Vagina (tissue), 2 donors: ENCODE measurements around the gene INO80E.

ENCODE experiments used
- POLR2A ChIP-seq, 2 donors: fragments of 450-650 bp; IDR thresholded peaks; one replicate each; pipeline ENCODE4 v1.6.1; 2017; ENCODE audit warnings: antibody characterized with exemption in 2 of 2, mild to moderate bottlenecking in 2 of 2, moderate library complexity in 2 of 2
- POLR2AphosphoS5 ChIP-seq, 2 donors: sonication (generic); formaldehyde crosslinking; IDR thresholded peaks; one replicate each; pipeline ENCODE4 v1.9.0; 2017; ENCODE audit warnings: antibody characterized with exemption in 2 of 2, mild to moderate bottlenecking in 2 of 2, low read depth in 1 of 2; ENCODE audit not compliant: insufficient read depth in 1 of 2
- TF ChIP-seq, protein P1 (sequence below), 3 experiments: fragments of 450-650 bp in 2 of 3; fragments of 200-600 bp in 1 of 3; sonication (generic) in 1 of 3; IDR thresholded peaks; one replicate each; pipeline ENCODE4 v1.5.1; 2017 to 2019; ENCODE audit warnings: antibody characterized with exemption in 3 of 3, mild to moderate bottlenecking in 2 of 3, moderate library complexity in 2 of 3

DNA sequence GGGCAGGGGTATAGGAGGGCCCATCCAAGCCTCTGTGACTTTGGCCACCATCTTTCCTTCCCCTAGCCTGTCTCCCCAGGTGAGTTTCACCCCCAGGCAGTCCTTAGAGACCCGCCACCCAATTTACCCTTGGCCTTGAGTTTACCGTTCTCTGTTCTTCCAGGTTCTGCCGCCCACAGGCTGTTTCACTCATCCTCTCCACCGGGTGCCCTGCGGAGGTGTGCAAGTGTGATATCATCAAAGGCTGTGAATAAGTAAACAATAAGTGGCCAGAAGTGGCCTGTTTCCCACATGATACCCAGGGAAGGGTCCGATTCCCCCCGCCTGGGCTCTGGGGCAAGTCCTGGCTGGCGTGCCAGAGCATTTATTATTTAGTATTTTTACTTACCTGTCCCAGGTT is 50.1 kb downstream of the INO80E start:
- TF ChIP-seq, protein P1, sequence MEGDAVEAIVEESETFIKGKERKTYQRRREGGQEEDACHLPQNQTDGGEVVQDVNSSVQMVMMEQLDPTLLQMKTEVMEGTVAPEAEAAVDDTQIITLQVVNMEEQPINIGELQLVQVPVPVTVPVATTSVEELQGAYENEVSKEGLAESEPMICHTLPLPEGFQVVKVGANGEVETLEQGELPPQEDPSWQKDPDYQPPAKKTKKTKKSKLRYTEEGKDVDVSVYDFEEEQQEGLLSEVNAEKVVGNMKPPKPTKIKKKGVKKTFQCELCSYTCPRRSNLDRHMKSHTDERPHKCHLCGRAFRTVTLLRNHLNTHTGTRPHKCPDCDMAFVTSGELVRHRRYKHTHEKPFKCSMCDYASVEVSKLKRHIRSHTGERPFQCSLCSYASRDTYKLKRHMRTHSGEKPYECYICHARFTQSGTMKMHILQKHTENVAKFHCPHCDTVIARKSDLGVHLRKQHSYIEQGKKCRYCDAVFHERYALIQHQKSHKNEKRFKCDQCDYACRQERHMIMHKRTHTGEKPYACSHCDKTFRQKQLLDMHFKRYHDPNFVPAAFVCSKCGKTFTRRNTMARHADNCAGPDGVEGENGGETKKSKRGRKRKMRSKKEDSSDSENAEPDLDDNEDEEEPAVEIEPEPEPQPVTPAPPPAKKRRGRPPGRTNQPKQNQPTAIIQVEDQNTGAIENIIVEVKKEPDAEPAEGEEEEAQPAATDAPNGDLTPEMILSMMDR (IDR thresholded peaks at IDR 0.05), result no peak
- TF ChIP-seq POLR2A (IDR thresholded peaks at IDR 0.05), result no peak
- no peak for TF ChIP-seq POLR2AphosphoS5 (IDR thresholded peaks at IDR 0.05; ENCODE audit: insufficient read depth in 1 of 2, low read depth in 1 of 2)
